A204.1 (cell line): ENCODE measurements around the gene GPC3.

Source experiments
- FAIRE-seq: peaks from 2 replicates; lab custom pipeline; 2012; peaks lifted over from hg19 to GRCh38; lab: Jason Lieb, UNC

GPC3 gene

DNA sequence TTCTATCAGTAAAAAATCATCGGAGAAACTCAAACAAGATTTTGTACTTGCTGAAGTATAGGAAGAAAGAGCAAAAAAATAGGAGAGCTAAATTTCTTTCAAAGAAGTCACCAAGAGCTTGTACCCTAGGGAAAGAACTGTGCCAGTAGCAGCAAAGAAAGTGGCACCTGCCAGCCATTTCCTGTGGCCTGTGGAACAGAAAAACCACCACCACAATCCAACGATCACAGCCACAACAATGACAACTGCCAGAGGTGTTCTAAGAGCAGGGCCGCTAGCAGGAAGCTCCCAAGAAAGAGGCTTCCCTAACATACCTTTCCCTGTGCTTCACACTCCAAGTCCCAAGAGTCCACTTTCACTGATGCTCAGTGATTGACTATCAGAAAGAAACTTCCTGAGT is 304.0 kb downstream of the GPC3 start:
- no peak for FAIRE-seq

GRCh38 chrX:133677123-133678063 is 308.0 kb downstream of the GPC3 start:
- FAIRE-seq, result no peak

- FAIRE-seq, result no peak
These were observed 308.9 kb downstream of the GPC3 start for GRCh38 chrX:133676344-133677122.

DNA sequence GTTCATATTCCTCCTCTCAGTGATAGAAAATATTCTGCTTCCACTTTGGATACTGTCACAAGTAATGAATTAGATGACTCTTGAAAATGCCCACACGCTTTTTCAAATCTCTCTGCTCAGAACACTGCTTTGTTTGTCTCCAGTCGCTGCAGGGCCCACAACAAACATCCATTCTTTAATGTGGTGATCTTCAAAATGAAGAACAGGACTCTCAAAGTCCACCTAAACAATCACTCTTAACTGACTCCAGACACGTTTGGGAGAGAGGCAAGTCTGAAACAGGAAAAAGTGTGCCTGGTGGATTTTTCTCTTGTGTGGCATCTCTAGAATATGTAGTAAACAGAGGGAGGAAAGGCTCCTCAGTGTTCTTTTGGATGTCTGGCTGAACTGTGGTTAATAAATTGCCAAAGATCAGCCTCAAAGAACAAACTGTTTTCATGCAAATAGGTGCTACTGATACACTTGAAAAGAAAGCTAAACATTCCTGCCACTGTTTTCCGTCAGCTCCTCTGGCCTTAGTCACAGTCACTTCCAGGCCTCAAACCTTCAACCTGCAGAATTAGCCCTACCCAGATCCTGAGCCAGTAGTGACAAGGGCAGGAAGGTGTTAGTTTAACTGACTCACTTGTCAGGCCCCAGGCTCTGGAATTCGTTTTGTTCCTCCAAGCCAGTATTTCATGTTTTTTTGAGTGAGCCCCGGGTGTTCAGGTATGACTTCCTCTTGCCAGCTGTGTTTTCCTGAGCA is 310.5 kb downstream of the GPC3 start:
- FAIRE-seq, result no peak

GRCh38 chrX:133670383-133670782 is 315.0 kb downstream of the GPC3 start:
- FAIRE-seq, result peak; percentile 94

DNA sequence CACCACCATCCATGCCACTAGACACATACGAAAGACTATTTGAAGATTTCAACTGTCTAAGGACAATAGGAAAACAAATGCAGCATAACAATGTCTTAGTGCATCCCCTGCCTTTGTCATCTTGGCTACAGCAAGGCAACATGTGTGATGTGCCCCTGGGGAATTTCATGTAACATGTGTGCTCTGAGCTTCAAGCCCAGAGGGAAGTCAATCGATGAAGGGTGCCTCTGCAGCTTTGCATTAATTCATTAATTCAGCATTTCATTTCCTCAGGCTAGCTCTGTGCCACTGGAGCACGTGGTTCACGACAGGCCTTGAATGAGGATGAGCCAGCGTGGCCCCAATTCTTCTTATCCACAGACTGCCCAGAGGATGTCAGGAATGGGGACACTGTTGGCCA is 316.2 kb downstream of the GPC3 start:
- FAIRE-seq, result no peak

GRCh38 chrX:133668225-133668931 is 317.0 kb downstream of the GPC3 start:
- no peak for FAIRE-seq

GRCh38 chrX:133666256-133666655 is 319.1 kb downstream of the GPC3 start:
- no peak for FAIRE-seq

- FAIRE-seq, result no peak
These were observed 323.2 kb downstream of the GPC3 start for GRCh38 chrX:133661962-133662839.

DNA sequence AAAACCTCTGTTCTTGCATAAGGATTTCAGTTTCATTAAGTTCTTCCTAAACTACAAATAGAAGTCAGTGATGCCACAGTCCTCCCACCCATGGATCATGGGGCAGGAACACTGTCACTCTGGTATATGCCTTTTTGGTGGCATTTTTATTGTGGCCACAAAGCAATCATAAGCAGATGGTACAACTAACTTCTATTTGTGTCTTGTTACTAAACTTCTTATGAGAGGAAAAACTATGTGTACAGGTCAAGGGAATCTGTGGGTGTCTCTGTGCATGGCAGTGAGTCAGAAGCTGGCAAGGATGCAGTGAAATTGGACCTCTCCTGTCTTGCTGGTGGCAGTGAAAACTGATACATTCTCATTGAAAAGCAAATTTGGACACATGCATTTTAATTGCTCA is 325.1 kb downstream of the GPC3 start:
- FAIRE-seq, result no peak

DNA sequence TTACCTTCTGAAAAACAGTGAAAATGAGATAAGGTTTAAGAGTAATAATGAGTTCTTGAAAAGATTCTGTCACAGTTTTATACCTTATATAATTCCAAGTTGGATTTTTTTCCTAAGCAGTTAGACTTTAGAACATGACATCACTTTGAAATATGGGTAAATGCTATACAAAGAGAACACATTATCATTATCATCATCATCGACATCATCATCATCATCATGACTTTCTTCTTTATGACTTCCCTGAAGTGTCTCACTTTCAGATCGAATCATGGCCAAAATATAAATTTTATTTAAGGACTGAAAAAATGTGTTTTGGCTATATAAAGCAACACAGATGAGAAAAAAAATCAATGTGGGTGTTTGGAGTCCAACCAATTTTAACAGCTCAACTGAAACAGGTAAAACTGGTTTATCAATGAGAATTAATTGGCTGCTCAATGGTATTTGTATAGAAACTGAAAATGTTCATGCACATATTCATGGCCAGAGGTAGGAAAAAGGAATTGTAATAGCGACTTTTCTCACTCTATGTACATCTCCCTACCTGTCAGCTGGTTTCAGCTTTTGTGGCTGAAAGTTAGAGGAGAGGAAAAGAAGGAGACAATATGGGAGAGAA is 327.0 kb downstream of the GPC3 start:
- FAIRE-seq, result no peak

DNA sequence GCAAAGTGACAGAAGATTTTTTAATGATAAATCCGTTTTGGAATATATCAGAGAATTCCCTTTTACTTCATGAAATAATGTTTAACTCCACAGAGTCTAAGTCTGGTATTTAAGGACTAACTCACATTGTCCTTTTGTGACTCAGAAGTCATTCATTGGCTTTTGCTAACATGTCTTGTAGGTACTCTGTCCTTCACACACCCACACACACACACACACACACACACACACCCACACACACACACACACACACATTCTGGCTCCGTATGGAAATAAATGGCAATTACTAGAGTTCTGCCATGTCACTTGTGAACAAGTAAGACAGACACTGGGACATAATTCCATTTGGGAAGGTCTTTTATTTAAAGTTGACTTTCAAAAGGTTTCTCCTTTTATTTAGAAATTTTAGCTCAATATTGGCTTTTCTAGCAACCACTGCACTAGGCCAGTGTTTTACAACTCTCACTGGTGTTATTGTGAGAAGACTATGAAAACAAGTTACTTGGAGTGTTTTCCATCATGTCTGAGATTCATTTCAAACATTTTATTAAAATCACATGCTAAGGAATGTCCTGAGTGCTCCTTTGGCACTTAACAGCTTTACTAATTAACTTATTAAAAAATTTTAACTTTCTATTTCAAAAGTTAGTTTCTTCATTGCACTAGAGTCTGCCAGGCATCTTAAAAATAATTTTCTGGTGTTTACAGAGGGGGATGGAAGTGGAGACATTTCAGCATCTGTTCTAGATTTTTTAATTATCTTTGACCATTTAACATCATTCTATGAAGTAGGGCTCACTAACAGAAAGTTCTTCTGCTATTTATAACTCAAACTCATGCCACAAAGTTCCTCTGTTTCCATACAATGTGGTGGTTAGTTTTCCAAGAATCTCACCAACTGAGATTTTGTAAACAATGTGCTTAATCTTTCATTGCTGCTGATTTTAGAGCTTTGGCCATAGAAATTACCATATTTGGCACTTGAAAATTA is 329.8 kb downstream of the GPC3 start:
- FAIRE-seq, result no peak

- no peak for FAIRE-seq
These were observed 330.6 kb downstream of the GPC3 start for GRCh38 chrX:133654811-133655210.

DNA sequence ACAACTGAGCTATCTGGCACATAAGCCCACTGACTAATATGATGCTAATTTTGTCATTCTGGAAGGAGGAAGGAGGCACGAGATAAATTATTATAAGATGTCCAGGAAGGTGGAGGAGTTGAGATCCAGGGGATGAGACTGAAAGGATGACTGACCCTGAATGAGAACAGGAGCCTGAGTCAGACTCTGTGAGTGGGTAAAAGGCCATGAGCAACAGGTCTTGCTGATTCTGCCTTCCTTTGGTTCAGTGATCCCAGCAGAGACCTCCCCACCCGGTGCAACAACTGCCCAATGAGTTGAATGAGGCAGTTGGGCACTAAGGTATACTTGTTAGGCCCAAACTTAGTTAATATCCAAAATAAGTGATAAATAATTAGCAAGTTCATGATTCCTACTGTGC is 332.0 kb downstream of the GPC3 start:
- FAIRE-seq, result no peak

DNA sequence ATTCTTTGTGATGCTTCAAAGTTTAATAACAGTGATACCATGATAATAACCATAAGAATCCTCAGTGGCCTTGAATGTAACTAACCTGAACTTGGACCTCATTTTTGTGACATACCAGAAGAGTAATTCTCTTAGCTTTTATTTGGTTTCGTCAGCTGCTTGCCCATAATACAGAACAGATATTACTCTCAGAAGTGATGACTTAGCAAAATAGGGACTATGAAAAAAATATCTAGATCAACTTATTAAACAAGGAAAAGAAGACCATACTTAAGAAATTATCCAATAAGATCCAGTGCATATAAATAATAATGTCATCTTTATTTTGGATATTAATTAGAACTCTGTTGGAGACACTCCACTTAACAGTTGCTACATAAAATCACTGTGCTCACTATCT is 333.2 kb downstream of the GPC3 start:
- no peak for FAIRE-seq

DNA sequence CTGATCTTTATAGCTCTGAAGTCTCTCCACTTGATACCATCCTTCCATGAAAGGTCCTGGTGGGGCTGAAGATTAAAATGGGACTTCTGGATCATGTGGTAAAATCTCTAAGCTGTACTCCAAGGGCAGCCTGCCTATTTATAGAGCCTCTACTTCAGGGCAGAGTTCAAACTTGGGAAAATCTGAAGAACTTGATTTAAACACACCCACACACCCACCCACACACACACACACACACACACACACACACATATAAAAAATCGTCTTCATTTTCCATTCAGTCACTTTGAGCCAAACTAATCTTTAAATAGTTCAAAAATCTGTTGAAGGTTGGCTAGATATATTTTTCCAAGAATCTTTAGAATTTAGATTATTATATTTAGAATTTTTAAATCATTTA is 335.2 kb downstream of the GPC3 start:
- no peak for FAIRE-seq

DNA sequence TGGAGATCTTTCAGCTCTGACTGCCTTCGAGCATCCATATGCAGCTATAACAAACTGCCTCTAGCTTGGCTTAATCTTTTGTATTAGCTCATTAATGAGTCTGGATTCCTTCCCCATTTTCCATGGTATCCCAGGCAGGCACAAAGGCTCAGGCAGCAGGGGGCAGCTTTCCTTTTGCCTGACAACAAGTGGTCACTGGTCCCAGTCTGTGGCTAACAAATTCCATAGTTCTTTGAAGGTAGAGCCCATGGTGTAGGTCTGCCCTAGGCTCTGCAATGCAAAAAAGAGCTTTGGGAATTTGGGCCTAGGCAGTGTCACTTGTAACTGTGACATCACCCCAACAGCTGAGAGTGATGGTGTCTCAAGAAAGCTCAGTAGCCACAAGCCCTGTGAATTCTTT is 335.7 kb downstream of the GPC3 start:
- no peak for FAIRE-seq

- no peak for FAIRE-seq
These were observed 336.8 kb downstream of the GPC3 start for GRCh38 chrX:133648594-133648993.

- FAIRE-seq, result no peak
These were observed 338.7 kb downstream of the GPC3 start for GRCh38 chrX:133646719-133647116.
